Measurements from ENCODE around the gene ASAP2.

DNA sequence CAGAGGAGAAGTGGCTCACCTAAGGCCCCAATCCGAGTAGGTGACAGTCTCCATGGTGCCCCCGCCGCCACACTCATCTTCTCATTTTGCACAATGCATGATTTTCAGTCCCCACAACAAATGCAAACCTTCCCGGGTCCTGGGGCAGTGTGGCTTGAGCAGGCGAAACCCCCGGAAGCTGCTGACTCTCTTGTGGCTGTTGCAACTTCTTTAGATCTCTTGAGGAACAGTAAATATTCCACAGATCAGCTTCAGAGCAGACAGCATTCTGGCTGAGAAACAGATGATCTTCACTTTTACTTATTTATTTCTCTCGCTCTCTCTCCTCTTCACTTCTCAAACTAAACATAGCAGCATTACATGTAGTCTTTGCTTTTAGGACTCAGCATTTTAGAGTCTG, 51.9 kb downstream of the ASAP2 start:
- TF ChIP-seq POLR2AphosphoS5 (IDR thresholded peaks at IDR 0.05; ENCODE audit: low read depth, low read length): no peak
- TF ChIP-seq POLR2A (IDR thresholded peaks at IDR 0.05; ENCODE audit: low read depth, low read length): no peak
